ENCODE measurements around the gene ANLN. TPM values are rescaled to one million over a fixed set of nuclear protein-coding genes. Genes with fewer than 3 reads are reported as not detected.

Gene ANLN
- total RNA-seq, 4 donors from 2014 or later, result 5.0 to 43.7 (median 11.2) TPM

GRCh38 chr7:36400606-36401005, 10.9 kb downstream of the ANLN start:
- H3K4me3 ChIP-seq, result no peak overlapping the region
- DNase-seq, result no peak
- H3K36me3 ChIP-seq, result no peaks in the 10 kb centered on the region
- TF ChIP-seq CTCF (IDR thresholded peaks at IDR 0.05) (no peak), POLR2A (IDR thresholded peaks at IDR 0.05) (no peak)
- no peaks in the 10 kb centered on the region for H3K9me3 ChIP-seq
- no peaks in the 10 kb centered on the region for H3K4me1 ChIP-seq
- H3K27me3 ChIP-seq, result no peaks in the 10 kb centered on the region
- H3K27ac ChIP-seq, result no peak overlapping the region

GRCh38 chr7:36403452-36403851, 13.8 kb downstream of the ANLN start:
- Histone ChIP-seq H3K4me3 (no peak overlapping the region), H3K27me3 (no peaks in the 10 kb centered on the region), H3K9me3 (no peaks in the 10 kb centered on the region), H3K4me1 (no peaks in the 10 kb centered on the region), H3K27ac (no peak overlapping the region), H3K36me3 (no peaks in the 10 kb centered on the region)
- TF ChIP-seq POLR2A (IDR thresholded peaks at IDR 0.05) (no peak), CTCF (IDR thresholded peaks at IDR 0.05) (no peak)
- no peak for DNase-seq

GRCh38 chr7:36404639-36405408, 15.2 kb downstream of the ANLN start:
- DNase-seq, result no peak
- peak overlapping the region in 2 of 4 donors; percentile 1 to 30 for H3K4me3 ChIP-seq
- H3K27me3 ChIP-seq, result no peaks in the 10 kb centered on the region
- H3K27ac ChIP-seq, result peak overlapping the region in 1 of 4 donors; percentile 40
- no peaks in the 10 kb centered on the region for H3K9me3 ChIP-seq
- no peak for TF ChIP-seq CTCF (IDR thresholded peaks at IDR 0.05)
- TF ChIP-seq POLR2A (IDR thresholded peaks at IDR 0.05), result no peak
- H3K36me3 ChIP-seq, result no peaks in the 10 kb centered on the region
- no peaks in the 10 kb centered on the region for H3K4me1 ChIP-seq

GRCh38 chr7:36405409-36405803, 15.7 kb downstream of the ANLN start:
- H3K27me3 ChIP-seq, result no peaks in the 10 kb centered on the region
- H3K9me3 ChIP-seq, result no peaks in the 10 kb centered on the region
- no peak for TF ChIP-seq CTCF (IDR thresholded peaks at IDR 0.05)
- no peak for TF ChIP-seq POLR2A (IDR thresholded peaks at IDR 0.05)
- no peaks in the 10 kb centered on the region for H3K4me1 ChIP-seq
- H3K27ac ChIP-seq, result no peak overlapping the region
- no peaks in the 10 kb centered on the region for H3K36me3 ChIP-seq
- no peak overlapping the region for H3K4me3 ChIP-seq
- no peak for DNase-seq

- Histone ChIP-seq H3K9me3 (no peaks in the 10 kb centered on the region), H3K4me3 (no peak overlapping the region), H3K36me3 (no peaks in the 10 kb centered on the region), H3K27me3 (no peaks in the 10 kb centered on the region), H3K27ac (no peak overlapping the region), H3K4me1 (no peaks in the 10 kb centered on the region)
- no peak for DNase-seq
- TF ChIP-seq CTCF (IDR thresholded peaks at IDR 0.05) (no peak), POLR2A (IDR thresholded peaks at IDR 0.05) (no peak)
Observed at GRCh38 chr7:36406156-36406555, 16.5 kb downstream of the ANLN start.

Data from Peyer's patch (tissue), 4 donors.